Central memory CD8-positive, alpha-beta T cell (primary cell): ENCODE data around the gene TPCN2.
"Not testable (repeated sequence)": the region's sequence is repeated elsewhere in the genome, so short reads cannot be mapped to it uniquely, and the experiment has no call there.

ENCODE experiments used
- ATAC-seq: fragments of 150-1000 bp; cut with Tn5 transposase; replicated peaks from 2 replicates; pipeline ENCODE4 v1.10.0; 2022; ENCODE audit warnings: mild to moderate bottlenecking, moderate FRiP score, moderate number of reproducible peaks; ENCODE audit not compliant: poor library complexity, severe bottlenecking; ENCODE audit errors: extremely low read depth
- DNase-seq, 2 donors: peaks; one replicate each; pipeline ENCODE4 v3.0.0; 2021; ENCODE audit warnings: low spot score in 2 of 2
- H3K27ac Mint-ChIP-seq: one replicate; pipeline ENCODE4 v1.8.0; 2022; ENCODE audit warnings: low read depth, mild to moderate bottlenecking, moderate library complexity, mixed read lengths
- H3K27me3 Mint-ChIP-seq: one replicate; pipeline ENCODE4 v1.8.0; 2022; ENCODE audit warnings: mixed read lengths
- H3K36me3 Mint-ChIP-seq: one replicate; pipeline ENCODE4 v1.8.0; 2022; ENCODE audit warnings: mild to moderate bottlenecking, moderate library complexity, mixed read lengths; ENCODE audit not compliant: insufficient read depth
- H3K4me1 Mint-ChIP-seq: one replicate; pipeline ENCODE4 v1.8.0; 2022; ENCODE audit warnings: mixed read lengths
- H3K4me3 Mint-ChIP-seq: one replicate; pipeline ENCODE4 v1.8.0; 2022; ENCODE audit warnings: mild to moderate bottlenecking, moderate library complexity, mixed read lengths
- H3K9me3 Mint-ChIP-seq: one replicate; pipeline ENCODE4 v1.8.0; 2022; ENCODE audit warnings: mixed read lengths

TPCN2 gene

GRCh38 chr11:69149338-69150045 is 100.8 kb downstream of the TPCN2 start:
- not testable (repeated sequence) for H3K27ac Mint-ChIP-seq, ATAC-seq, H3K4me1 Mint-ChIP-seq, H3K36me3 Mint-ChIP-seq, H3K4me3 Mint-ChIP-seq, DNase-seq
- Mint-ChIP-seq H3K27me3 (peaks cover 72% of the 10 kb centered on the region), H3K9me3 (peaks cover 17% of the 10 kb centered on the region)

GRCh38 chr11:69150175-69150574 is 101.4 kb downstream of the TPCN2 start:
- Mint-ChIP-seq H3K36me3 (peaks cover 2% of the 10 kb centered on the region), H3K9me3 (peaks cover 17% of the 10 kb centered on the region), H3K27me3 (peaks cover 65% of the 10 kb centered on the region), H3K4me1 (no peaks in the 10 kb centered on the region), H3K27ac (no peak overlapping the region), H3K4me3 (no peak overlapping the region)
- DNase-seq (no peak), ATAC-seq (no peak)

GRCh38 chr11:69151836-69152235 is 103.1 kb downstream of the TPCN2 start:
- H3K27ac Mint-ChIP-seq, result no peak overlapping the region

GRCh38 chr11:69152733-69153421 is 104.1 kb downstream of the TPCN2 start:
- Mint-ChIP-seq H3K36me3 (no peaks in the 10 kb centered on the region), H3K27ac (no peak overlapping the region), H3K4me3 (no peak overlapping the region), H3K27me3 (peaks cover 62% of the 10 kb centered on the region), H3K9me3 (peaks cover 5% of the 10 kb centered on the region), H3K4me1 (no peaks in the 10 kb centered on the region)
- DNase-seq, result no peak
- no peak for ATAC-seq

More at GRCh38 chr11:69151836-69152235, 103.1 kb downstream of the TPCN2 start:
- no peaks in the 10 kb centered on the region for H3K36me3 Mint-ChIP-seq
- DNase-seq (no peak), ATAC-seq (no peak)
- H3K27me3 Mint-ChIP-seq, result peaks cover 62% of the 10 kb centered on the region
- peaks cover 5% of the 10 kb centered on the region for H3K9me3 Mint-ChIP-seq
- no peak overlapping the region for H3K4me3 Mint-ChIP-seq
- H3K4me1 Mint-ChIP-seq, result no peaks in the 10 kb centered on the region

- ATAC-seq (no peak), DNase-seq (no peak)
- Mint-ChIP-seq H3K4me3 (no peak overlapping the region), H3K9me3 (peaks cover 5% of the 10 kb centered on the region), H3K27ac (no peak overlapping the region), H3K36me3 (peaks cover 2% of the 10 kb centered on the region), H3K4me1 (no peaks in the 10 kb centered on the region), H3K27me3 (peaks cover 57% of the 10 kb centered on the region)
Measured at GRCh38 chr11:69153661-69154060, 104.9 kb downstream of the TPCN2 start.

GRCh38 chr11:69154211-69154913 is 105.6 kb downstream of the TPCN2 start:
- ATAC-seq, result no peak
- Mint-ChIP-seq H3K4me3 (no peak overlapping the region), H3K27me3 (peaks cover 50% of the 10 kb centered on the region)

GRCh38 chr11:69154938-69155301 is 106.2 kb downstream of the TPCN2 start:
- H3K36me3 Mint-ChIP-seq, result peaks cover 2% of the 10 kb centered on the region
- H3K4me3 Mint-ChIP-seq, result no peak overlapping the region
- ATAC-seq (no peak), DNase-seq (no peak)
- H3K27ac Mint-ChIP-seq, result no peak overlapping the region
- H3K9me3 Mint-ChIP-seq, result peaks cover 4% of the 10 kb centered on the region
- no peaks in the 10 kb centered on the region for H3K4me1 Mint-ChIP-seq
- peaks cover 46% of the 10 kb centered on the region for H3K27me3 Mint-ChIP-seq

More at GRCh38 chr11:69154211-69154913, 105.6 kb downstream of the TPCN2 start:
- no peak for DNase-seq
- no peaks in the 10 kb centered on the region for H3K4me1 Mint-ChIP-seq
- no peak overlapping the region for H3K27ac Mint-ChIP-seq
- H3K36me3 Mint-ChIP-seq, result peaks cover 2% of the 10 kb centered on the region
- peaks cover 5% of the 10 kb centered on the region for H3K9me3 Mint-ChIP-seq

GRCh38 chr11:69155302-69156234 is 106.8 kb downstream of the TPCN2 start, which contains the start of gene SMIM38:
Gene SMIM38 (plus strand): TSS chr11:69155935. CDS start chr11:69157847, 1,912 bp downstream.
- no peak within 1 kb of the TSS for H3K27ac Mint-ChIP-seq
- H3K4me3 Mint-ChIP-seq, result no peak within 1 kb of the TSS
- H3K9me3 Mint-ChIP-seq, result no peaks in the 10 kb centered on the region
- no peak for ATAC-seq
- no peak for DNase-seq
- peaks cover 2% of the 10 kb centered on the region for H3K36me3 Mint-ChIP-seq
- no peaks in the 10 kb centered on the region for H3K4me1 Mint-ChIP-seq
- peaks cover 39% of the 10 kb centered on the region for H3K27me3 Mint-ChIP-seq

- peaks cover 2% of the 10 kb centered on the region for H3K36me3 Mint-ChIP-seq
- no peaks in the 10 kb centered on the region for H3K4me1 Mint-ChIP-seq
- no peak for ATAC-seq
- no peak overlapping the region for H3K27ac Mint-ChIP-seq
- H3K4me3 Mint-ChIP-seq, result no peak overlapping the region
- peaks cover 32% of the 10 kb centered on the region for H3K27me3 Mint-ChIP-seq
- H3K9me3 Mint-ChIP-seq, result no peaks in the 10 kb centered on the region
- DNase-seq, result no peak
Measured at GRCh38 chr11:69156235-69156639, 107.5 kb downstream of the TPCN2 start.

GRCh38 chr11:69156673-69157155 is 108.0 kb downstream of the TPCN2 start:
- H3K4me3 Mint-ChIP-seq, result no peak overlapping the region

GRCh38 chr11:69157156-69157821 is 108.6 kb downstream of the TPCN2 start:
- Mint-ChIP-seq H3K4me3 (no peak overlapping the region), H3K36me3 (peaks cover 2% of the 10 kb centered on the region), H3K27me3 (peaks cover 29% of the 10 kb centered on the region), H3K4me1 (no peaks in the 10 kb centered on the region), H3K27ac (no peak overlapping the region), H3K9me3 (no peaks in the 10 kb centered on the region)
- ATAC-seq (no peak), DNase-seq (no peak)

More at GRCh38 chr11:69156673-69157155, 108.0 kb downstream of the TPCN2 start:
- no peaks in the 10 kb centered on the region for H3K4me1 Mint-ChIP-seq
- no peak overlapping the region for H3K27ac Mint-ChIP-seq
- peaks cover 2% of the 10 kb centered on the region for H3K36me3 Mint-ChIP-seq
- ATAC-seq (no peak), DNase-seq (no peak)
- H3K9me3 Mint-ChIP-seq, result no peaks in the 10 kb centered on the region
- peaks cover 32% of the 10 kb centered on the region for H3K27me3 Mint-ChIP-seq
